Activated naive CD8-positive, alpha-beta T cell treated with anti-CD3 and anti-CD28 coated beads, Interleukin-2, amount 10 ng/mL, durations not matched to agents 7 days and 5 days (primary cell): ENCODE measurements around the gene RPL38. TPM values are rescaled to one million over a fixed set of nuclear protein-coding genes. Genes with fewer than 3 reads are reported as not detected.

Experiments used
- ATAC-seq: fragments of 150-1000 bp; cut with Tn5 transposase; one replicate; pipeline ENCODE4 v1.10.0; 2021; ENCODE audit warnings: low read depth, moderate library complexity
- POLR2A ChIA-PET: fragments of 350-600 bp; sonication (Branson Sonifier 250); formaldehyde crosslinking; loops from one replicate; lab custom pipeline; 2021; ENCODE audit warnings: antibody characterized with exemption; lab: Charles Lee
- DNase-seq: peaks from one replicate; pipeline ENCODE4 v3.0.0; 2021
- H3K27ac Mint-ChIP-seq: one replicate; pipeline ENCODE4 v1.8.0; 2022; ENCODE audit warnings: mild to moderate bottlenecking, mixed read lengths
- H3K27me3 Mint-ChIP-seq: one replicate; pipeline ENCODE4 v1.8.0; 2022; ENCODE audit warnings: mild to moderate bottlenecking, moderate library complexity, mixed read lengths
- H3K36me3 Mint-ChIP-seq: one replicate; pipeline ENCODE4 v1.8.0; 2021; ENCODE audit warnings: mild to moderate bottlenecking, mixed read lengths
- H3K4me1 Mint-ChIP-seq: one replicate; pipeline ENCODE4 v1.8.0; 2021; ENCODE audit warnings: mixed read lengths
- H3K4me3 Mint-ChIP-seq: one replicate; pipeline ENCODE4 v1.8.0; 2022; ENCODE audit warnings: mild to moderate bottlenecking, moderate library complexity, mixed read lengths
- H3K9me3 Mint-ChIP-seq: one replicate; pipeline ENCODE4 v1.8.0; 2021; ENCODE audit warnings: mixed read lengths
- total RNA-seq, 2 experiments: library from RNA; stranded (reverse); gene quantifications; one replicate each; pipeline ENCODE4 v1.2.3, GENCODE V29; 2021

The RPL38 gene
- total RNA-seq, 2 experiments from 2014 or later = 1,138 to 1,179 TPM

GRCh38 chr17:74190807-74191406 lies 12.6 kb upstream of the RPL38 start:
- POLR2A ChIA-PET = interaction anchor here (0.5 kb wide), 1 partner anchor 13 kb away, joined by 3 read pairs; no protein-coding TSS in a partner anchor
- Mint-ChIP-seq H3K27me3 (peaks cover 7% of the 10 kb centered on the region), H3K27ac (no peak overlapping the region), H3K4me1 (peaks cover 11% of the 10 kb centered on the region), H3K4me3 (no peak overlapping the region), H3K9me3 (peaks cover 2% of the 10 kb centered on the region), H3K36me3 (no peaks in the 10 kb centered on the region)
- no peak for ATAC-seq
- DNase-seq = peak; percentile 2

GRCh38 chr17:74192950-74193781 lies 10.3 kb upstream of the RPL38 start:
- Mint-ChIP-seq H3K4me1 (peaks cover 11% of the 10 kb centered on the region), H3K27ac (no peak overlapping the region), H3K36me3 (no peaks in the 10 kb centered on the region), H3K9me3 (peaks cover 2% of the 10 kb centered on the region), H3K4me3 (no peak overlapping the region), H3K27me3 (peaks cover 12% of the 10 kb centered on the region)
- ATAC-seq = no peak
- POLR2A ChIA-PET = no interaction called here
- DNase-seq = no peak

DNA sequence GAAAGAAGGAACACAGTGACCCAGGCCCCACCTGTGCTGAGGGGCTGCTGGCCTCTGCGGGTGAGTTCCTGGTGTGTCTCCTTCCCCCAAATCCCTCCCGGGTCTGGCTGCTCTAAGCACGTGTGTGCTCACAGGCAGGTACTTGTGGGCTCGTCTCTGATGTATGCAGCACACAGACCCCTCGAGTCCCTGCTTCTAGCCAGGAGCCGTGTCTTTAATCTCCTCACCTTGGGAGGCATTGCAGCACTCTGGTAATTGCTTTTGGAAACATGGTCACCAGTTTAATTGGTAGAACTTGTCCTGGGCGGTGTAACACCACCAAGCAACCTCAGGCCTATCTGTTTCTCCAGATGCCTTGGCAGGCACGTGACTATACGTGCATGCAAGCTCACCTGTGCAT lies 8.8 kb upstream of the RPL38 start:
- Mint-ChIP-seq H3K4me3 (no peak overlapping the region), H3K4me1 (peaks cover 16% of the 10 kb centered on the region), H3K9me3 (peaks cover 2% of the 10 kb centered on the region), H3K36me3 (no peaks in the 10 kb centered on the region), H3K27me3 (peaks cover 16% of the 10 kb centered on the region), H3K27ac (no peak overlapping the region)
- POLR2A ChIA-PET = interaction anchor here (0.7 kb wide), 1 partner anchor 8 kb away, joined by 3 read pairs; no protein-coding TSS in a partner anchor
- no peak for DNase-seq
- ATAC-seq = no peak

DNA sequence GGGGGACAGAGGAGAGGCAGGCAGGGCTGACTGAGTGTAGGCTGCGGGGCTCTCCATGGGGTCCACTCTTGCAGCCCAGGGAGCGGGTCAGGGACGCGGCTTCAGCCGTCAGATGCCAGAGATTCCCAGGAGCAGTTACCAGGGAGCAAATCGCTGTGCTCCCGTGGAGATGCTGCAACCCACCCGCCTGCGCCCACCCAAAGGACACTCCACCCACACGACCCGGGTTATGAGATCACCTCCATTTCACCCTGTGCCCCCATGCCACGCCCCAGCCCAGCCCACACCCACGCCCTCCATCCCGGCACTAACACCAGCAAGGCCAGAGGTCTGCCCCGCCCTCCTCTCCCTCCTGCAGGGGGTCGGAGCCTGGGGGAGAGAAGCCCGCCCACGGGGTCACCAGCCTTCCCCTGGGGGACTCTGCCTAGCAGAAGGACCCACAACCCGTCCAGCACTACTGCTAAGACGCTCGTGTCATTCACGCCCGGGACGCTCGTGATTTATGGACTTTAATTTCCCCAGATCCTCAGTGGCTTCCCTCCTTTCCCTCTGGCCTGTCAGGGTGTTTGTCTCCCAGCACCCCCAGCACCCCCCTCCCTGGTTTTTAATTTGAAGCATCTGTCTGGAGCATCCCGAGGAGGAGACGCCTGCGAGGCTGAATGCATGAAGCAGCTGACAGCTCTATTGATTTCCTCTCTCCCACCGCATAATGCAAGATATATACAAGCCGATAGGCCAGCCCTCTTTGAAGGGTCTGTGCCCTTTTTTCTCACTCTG lies 6.7 kb upstream of the RPL38 start:
- peaks cover 15% of the 10 kb centered on the region for H3K4me1 Mint-ChIP-seq
- no peaks in the 10 kb centered on the region for H3K9me3 Mint-ChIP-seq
- no peak overlapping the region for H3K4me3 Mint-ChIP-seq
- H3K27ac Mint-ChIP-seq = no peak overlapping the region
- POLR2A ChIA-PET = no interaction called here
- no peak for DNase-seq
- peaks cover 28% of the 10 kb centered on the region for H3K27me3 Mint-ChIP-seq
- no peak for ATAC-seq
- no peaks in the 10 kb centered on the region for H3K36me3 Mint-ChIP-seq

DNA sequence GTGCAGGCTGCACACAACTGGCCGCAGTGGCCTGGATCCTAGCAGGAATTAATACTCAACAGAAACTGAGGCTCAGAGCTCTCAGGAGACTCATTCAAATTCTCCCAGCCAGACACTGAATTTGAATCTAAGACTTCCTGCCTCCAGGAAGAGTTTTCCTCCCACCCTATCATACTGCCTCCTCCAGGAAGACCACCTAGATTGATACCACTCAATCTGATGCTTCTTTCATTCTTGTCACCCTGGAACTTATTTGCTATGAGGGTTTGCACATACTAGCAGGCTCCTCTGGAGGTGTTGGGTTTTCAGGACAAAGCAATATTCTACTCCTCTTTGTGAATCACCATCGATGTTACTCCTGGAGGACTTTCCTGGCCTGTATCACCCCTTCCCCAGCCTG lies 5.7 kb upstream of the RPL38 start:
- peaks cover 15% of the 10 kb centered on the region for H3K4me1 Mint-ChIP-seq
- ATAC-seq (no peak), DNase-seq (no peak)
- H3K9me3 Mint-ChIP-seq = no peaks in the 10 kb centered on the region
- peak overlapping the region; percentile 8 for H3K27ac Mint-ChIP-seq
- POLR2A ChIA-PET = no interaction called here
- no peaks in the 10 kb centered on the region for H3K36me3 Mint-ChIP-seq
- H3K4me3 Mint-ChIP-seq = no peak overlapping the region
- peaks cover 32% of the 10 kb centered on the region for H3K27me3 Mint-ChIP-seq

DNA sequence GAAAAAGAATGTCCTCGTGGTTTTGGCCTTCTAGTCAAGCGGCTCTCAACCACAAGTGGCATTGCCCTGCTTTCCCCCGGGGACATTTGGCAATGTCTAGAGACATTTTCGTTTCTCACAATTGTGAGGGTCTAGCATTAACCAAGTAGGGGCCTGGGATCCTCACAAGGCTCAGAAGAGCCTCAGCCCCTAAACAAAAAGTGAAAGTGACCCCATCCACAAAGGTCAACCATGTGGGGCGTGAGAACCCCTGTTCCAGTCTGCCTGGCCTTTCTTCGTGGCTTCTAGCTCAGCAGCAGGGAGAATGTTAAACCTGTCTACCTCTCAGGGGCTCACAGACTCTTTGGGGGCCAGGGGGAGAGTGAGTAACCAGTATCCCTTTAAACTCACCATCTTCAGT lies 4.8 kb upstream of the RPL38 start:
- Mint-ChIP-seq H3K4me1 (peaks cover 13% of the 10 kb centered on the region), H3K36me3 (peaks cover 2% of the 10 kb centered on the region), H3K9me3 (no peaks in the 10 kb centered on the region), H3K27me3 (peaks cover 30% of the 10 kb centered on the region), H3K27ac (no peak overlapping the region), H3K4me3 (no peak overlapping the region)
- POLR2A ChIA-PET = no interaction called here
- no peak for ATAC-seq
- no peak for DNase-seq

DNA sequence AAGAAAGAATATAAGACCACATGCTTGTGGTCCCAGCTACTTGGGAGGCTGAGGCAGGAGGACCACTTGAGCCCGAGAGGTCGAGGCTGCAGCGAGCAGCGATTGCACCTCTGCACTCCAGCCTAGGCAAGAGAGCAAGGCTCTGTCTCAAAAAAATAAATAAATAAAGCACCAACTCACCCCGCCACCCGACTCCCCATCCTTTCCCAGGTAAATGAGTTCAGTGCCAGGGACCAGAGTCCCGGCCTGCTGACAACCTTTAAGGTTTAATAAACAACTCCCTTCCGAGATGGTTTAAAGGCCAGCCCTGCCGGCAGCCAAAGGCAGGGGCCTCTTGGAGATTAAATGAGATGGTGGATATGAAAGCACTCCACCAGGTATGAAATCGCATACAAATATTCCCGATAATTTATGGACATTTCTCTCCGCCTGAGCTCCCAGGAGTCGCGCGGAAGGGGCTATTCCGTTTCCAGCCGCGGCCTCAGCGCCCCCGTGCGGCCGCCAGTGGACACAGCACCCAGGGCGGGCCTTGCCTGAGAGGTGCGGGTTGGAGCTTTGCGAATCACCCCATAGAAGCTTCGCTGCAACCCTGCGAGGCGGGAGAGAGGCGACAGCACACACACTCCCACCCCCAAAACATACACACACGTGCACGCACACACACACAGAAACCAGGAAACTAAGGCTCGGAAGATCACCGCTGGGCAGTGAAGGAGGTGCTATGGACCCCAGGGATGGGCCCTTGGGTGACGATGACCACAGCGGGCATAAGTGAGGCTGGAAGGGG lies 4.0 kb upstream of the RPL38 start:
- H3K9me3 Mint-ChIP-seq = no peaks in the 10 kb centered on the region
- H3K4me3 Mint-ChIP-seq = peak overlapping the region; percentile 24
- peak; percentile 79 for DNase-seq
- H3K36me3 Mint-ChIP-seq = peaks cover 2% of the 10 kb centered on the region
- H3K27ac Mint-ChIP-seq = no peak overlapping the region
- peak; percentile 32 for ATAC-seq
- H3K4me1 Mint-ChIP-seq = peaks cover 12% of the 10 kb centered on the region
- POLR2A ChIA-PET = interaction anchor here (1.9 kb wide), 1 partner anchor 14 kb away, joined by 7 read pairs; the partner anchor contains the start of gene TTYH2
- H3K27me3 Mint-ChIP-seq = peaks cover 30% of the 10 kb centered on the region

DNA sequence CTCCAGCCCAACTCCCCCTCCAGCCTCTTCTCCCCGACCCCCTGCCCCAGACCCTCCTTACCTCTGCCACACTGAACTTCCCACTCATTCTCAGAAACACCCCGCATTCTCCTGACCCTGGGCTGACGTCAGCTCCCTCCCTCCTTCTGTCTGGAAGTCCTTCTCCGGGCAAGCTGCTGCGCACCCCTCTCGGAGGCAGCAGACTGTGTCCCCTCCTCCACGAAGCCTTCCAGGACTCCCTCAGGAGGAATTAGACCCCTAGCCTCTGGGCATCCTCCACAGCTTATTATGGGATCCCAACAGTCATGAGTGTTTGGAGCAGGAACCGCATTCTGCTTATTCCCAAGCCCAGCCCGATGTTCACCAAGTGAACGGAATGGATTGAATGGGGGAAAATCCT lies 3.4 kb upstream of the RPL38 start:
- peaks cover 13% of the 10 kb centered on the region for H3K4me1 Mint-ChIP-seq
- no peak for DNase-seq
- POLR2A ChIA-PET = interaction anchor here (1.9 kb wide), 1 partner anchor 14 kb away, joined by 7 read pairs; the partner anchor contains the start of gene TTYH2
- H3K4me3 Mint-ChIP-seq = no peak overlapping the region
- H3K9me3 Mint-ChIP-seq = no peaks in the 10 kb centered on the region
- H3K36me3 Mint-ChIP-seq = peaks cover 5% of the 10 kb centered on the region
- no peak for ATAC-seq
- no peak overlapping the region for H3K27ac Mint-ChIP-seq
- H3K27me3 Mint-ChIP-seq = peaks cover 30% of the 10 kb centered on the region

GRCh38 chr17:74201250-74201649 lies 2.2 kb upstream of the RPL38 start:
- ATAC-seq = no peak
- Mint-ChIP-seq H3K9me3 (no peaks in the 10 kb centered on the region), H3K4me1 (peaks cover 20% of the 10 kb centered on the region), H3K27ac (no peak overlapping the region), H3K4me3 (no peak overlapping the region), H3K27me3 (peaks cover 29% of the 10 kb centered on the region), H3K36me3 (peaks cover 9% of the 10 kb centered on the region)
- DNase-seq = no peak
- POLR2A ChIA-PET = interaction anchor here (1.9 kb wide), 1 partner anchor 12 kb away, joined by 7 read pairs; the partner anchor contains the start of gene TTYH2

DNA sequence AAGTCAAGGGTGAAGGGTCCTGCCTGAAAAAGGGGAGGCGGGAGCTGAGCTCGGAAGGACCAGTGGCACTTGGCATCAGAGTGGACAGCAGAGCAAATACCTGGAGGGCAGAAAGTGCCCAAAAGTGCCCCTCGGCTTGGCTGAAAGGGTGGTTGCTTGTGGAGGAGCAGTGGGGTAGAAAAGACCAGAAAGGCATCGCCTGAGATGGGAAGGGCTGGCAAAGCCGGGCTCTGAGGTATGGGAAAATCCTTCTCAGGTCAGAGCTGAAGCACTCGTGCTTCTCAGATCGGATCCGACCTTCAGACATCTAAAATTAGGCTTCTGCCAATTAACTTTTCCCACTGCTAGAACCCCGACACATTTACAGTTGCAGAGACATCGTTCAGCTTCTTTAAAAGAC lies 1.5 kb upstream of the RPL38 start:
- H3K4me1 Mint-ChIP-seq = peaks cover 24% of the 10 kb centered on the region
- no peaks in the 10 kb centered on the region for H3K9me3 Mint-ChIP-seq
- H3K4me3 Mint-ChIP-seq = no peak overlapping the region
- no peak for DNase-seq
- POLR2A ChIA-PET = no interaction called here
- H3K27me3 Mint-ChIP-seq = peaks cover 28% of the 10 kb centered on the region
- no peak overlapping the region for H3K27ac Mint-ChIP-seq
- H3K36me3 Mint-ChIP-seq = peaks cover 12% of the 10 kb centered on the region
- no peak for ATAC-seq

DNA sequence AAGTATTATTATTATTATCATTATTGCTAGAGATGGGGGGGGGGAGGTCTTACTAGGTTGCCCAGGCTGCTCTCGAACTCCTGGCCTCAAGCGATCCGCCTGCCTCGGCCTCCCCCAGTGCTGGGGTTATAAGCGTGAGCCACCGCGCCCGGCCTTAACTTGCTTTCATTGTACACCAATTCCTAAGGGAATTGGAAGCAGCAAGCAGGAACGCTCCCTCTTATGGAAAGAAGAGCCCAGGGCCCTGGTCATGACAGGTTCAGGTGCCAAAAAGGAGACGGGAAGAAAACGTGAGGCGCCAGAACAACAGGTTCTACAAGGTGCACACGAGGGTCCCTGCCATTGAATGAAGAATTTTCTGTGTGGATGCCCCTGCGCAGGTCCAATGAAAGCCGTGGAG lies 540 bp upstream of the RPL38 start:
- H3K36me3 Mint-ChIP-seq = peaks cover 12% of the 10 kb centered on the region
- no peak for DNase-seq
- H3K9me3 Mint-ChIP-seq = no peaks in the 10 kb centered on the region

DNA sequence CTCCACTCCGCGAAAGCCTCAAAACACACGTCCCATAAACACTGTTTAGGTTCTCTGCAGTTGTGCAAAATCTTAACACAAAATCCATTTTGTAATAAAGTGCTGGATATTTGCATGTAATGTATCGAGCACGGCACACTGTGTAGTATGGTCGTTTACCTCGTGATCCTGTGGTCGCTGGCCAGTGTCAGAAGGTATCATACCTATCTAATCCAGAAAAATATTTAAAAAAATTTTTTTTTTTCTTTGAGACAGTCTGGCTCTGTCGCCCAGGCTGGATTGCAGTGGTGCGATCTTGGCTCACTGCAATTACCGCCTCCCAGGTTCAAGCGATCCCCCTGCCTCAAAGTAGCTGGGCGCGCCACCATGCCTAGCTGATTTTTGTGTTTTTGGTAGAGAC lies 996 bp downstream of the RPL38 start:
- no peak for DNase-seq
- no peaks in the 10 kb centered on the region for H3K9me3 Mint-ChIP-seq
- POLR2A ChIA-PET = interaction anchor here (0.6 to 2.7 kb wide), 2 partner anchors 8 to 1046 kb away, joined by 5 to 11 read pairs; partner anchors contain the start of gene TTYH2
- H3K27me3 Mint-ChIP-seq = peaks cover 23% of the 10 kb centered on the region
- H3K36me3 Mint-ChIP-seq = peaks cover 12% of the 10 kb centered on the region
- no peak for ATAC-seq
- no peak overlapping the region for H3K27ac Mint-ChIP-seq
- peak overlapping the region; percentile 97 for H3K4me3 Mint-ChIP-seq
- peaks cover 36% of the 10 kb centered on the region for H3K4me1 Mint-ChIP-seq

More for the DNA sequence above, 540 bp upstream of the RPL38 start:
- Mint-ChIP-seq H3K27ac (no peak overlapping the region), H3K27me3 (peaks cover 25% of the 10 kb centered on the region), H3K4me3 (peak overlapping the region; percentile 97), H3K4me1 (peaks cover 29% of the 10 kb centered on the region)
- POLR2A ChIA-PET = interaction anchor here (0.5 to 2.7 kb wide), 4 partner anchors 8 to 191 kb away, joined by 3 to 11 read pairs (median 3); partner anchors contain the start of gene TTYH2
- ATAC-seq = no peak
